ENCODE results near the gene PCED1B.
"Not testable (repeated sequence)": the region's sequence is repeated elsewhere in the genome, so short reads cannot be mapped to it uniquely, and the experiment has no call there.

PCED1B gene

GRCh38 chr12:47277972-47278448 is 198.6 kb downstream of the PCED1B start:
- H3K4me1 Mint-ChIP-seq (ENCODE audit: low read depth): peaks cover 75% of the 10 kb centered on the region
- peak overlapping the region; percentile 84 for H3K27ac Mint-ChIP-seq
- intact Hi-C loops (cut with micrococcal nuclease): loop anchor here (5.0 kb wide), 1 partner anchor 61 kb away; no protein-coding TSS in a partner anchor
- no peaks in the 10 kb centered on the region for H3K27me3 Mint-ChIP-seq
- H3K4me3 Mint-ChIP-seq: no peak overlapping the region
- H3K36me3 Mint-ChIP-seq (ENCODE audit: low read depth): no peaks in the 10 kb centered on the region
- no peaks in the 10 kb centered on the region for H3K9me3 Mint-ChIP-seq

GRCh38 chr12:47279758-47280157 is 200.3 kb downstream of the PCED1B start:
- not testable (repeated sequence) for H3K27me3 Mint-ChIP-seq; H3K9me3 Mint-ChIP-seq; H3K36me3 Mint-ChIP-seq (ENCODE audit: low read depth); H3K27ac Mint-ChIP-seq; H3K4me3 Mint-ChIP-seq
- peaks cover 62% of the 10 kb centered on the region for H3K4me1 Mint-ChIP-seq (ENCODE audit: low read depth)
- intact Hi-C loops (cut with micrococcal nuclease): loop anchor here (5.0 kb wide), 1 partner anchor 62 kb away; no protein-coding TSS in a partner anchor

DNA sequence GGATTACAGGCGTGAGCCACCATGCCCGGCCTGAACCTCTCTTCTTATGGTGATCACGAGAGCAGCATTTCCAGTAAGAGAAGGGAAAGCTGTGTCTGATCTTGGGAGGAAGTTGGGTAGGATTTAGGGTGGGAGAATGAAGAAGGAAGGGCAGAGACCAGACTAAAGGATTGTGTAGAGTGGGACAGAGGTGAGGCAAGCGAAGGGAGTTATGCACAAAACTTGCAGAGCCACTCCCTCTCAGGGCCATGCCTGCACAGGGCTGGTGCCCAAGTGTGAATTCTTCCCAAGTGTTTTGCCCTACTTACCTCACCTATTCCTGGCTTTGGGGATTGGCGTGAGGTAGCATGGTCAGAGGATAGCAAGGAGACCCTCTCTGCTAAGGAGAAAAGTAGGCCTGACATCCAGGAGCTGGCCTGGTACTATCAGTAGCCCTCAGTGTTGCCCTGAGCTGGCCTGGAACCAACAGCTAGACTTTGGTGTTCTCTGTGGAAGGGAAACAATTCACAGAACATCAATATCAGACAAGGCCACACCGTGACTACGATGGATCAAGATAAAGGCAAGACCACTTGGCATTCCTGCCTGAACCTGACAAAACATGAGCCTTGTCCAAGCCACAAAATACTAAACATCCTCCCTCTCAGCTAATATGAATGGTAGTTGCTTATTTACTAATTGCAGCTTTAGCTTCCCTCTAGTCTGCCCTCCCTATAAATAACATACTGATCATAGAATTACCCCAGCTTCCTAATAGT is 201.3 kb downstream of the PCED1B start:
- Mint-ChIP-seq H3K27me3 (no peaks in the 10 kb centered on the region), H3K9me3 (no peaks in the 10 kb centered on the region), H3K27ac (peak overlapping the region; percentile 78), H3K4me1 (ENCODE audit: low read depth) (peaks cover 62% of the 10 kb centered on the region), H3K4me3 (no peak overlapping the region), H3K36me3 (ENCODE audit: low read depth) (no peaks in the 10 kb centered on the region)
- intact Hi-C loops (cut with micrococcal nuclease): no loop called here

DNA sequence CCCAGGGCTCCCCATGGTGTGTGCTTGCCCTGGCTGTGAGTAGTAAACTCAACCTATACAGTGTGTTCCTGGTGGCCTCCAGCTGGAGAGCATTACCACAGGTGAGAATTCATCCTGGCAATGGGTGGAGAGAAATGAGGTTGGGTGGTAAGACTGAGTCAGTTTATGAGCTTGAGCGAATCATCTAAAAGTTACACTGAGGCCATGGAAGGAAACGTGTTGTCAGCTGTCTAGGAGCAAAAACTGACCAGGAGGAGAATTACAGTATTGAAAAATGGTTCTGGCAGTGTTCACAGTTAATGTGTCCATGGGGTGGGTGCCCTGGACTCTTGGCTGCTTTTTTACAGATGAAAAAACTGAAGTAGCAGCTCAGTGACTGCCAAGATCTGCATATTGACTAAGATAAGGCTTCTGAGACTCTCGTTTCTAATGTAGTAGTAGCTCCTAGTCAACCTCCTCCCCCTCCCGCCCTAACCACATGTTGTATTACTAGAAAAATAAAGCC is 202.3 kb downstream of the PCED1B start:
- Mint-ChIP-seq H3K4me3 (no peak overlapping the region), H3K36me3 (ENCODE audit: low read depth) (no peaks in the 10 kb centered on the region), H3K4me1 (ENCODE audit: low read depth) (peaks cover 54% of the 10 kb centered on the region), H3K27me3 (no peaks in the 10 kb centered on the region), H3K27ac (no peak overlapping the region), H3K9me3 (no peaks in the 10 kb centered on the region)
- intact Hi-C loops (cut with micrococcal nuclease): no loop called here

- Mint-ChIP-seq H3K4me3 (no peak overlapping the region), H3K27ac (no peak overlapping the region), H3K4me1 (ENCODE audit: low read depth) (peaks cover 50% of the 10 kb centered on the region), H3K27me3 (no peaks in the 10 kb centered on the region), H3K36me3 (ENCODE audit: low read depth) (no peaks in the 10 kb centered on the region), H3K9me3 (no peaks in the 10 kb centered on the region)
- intact Hi-C loops (cut with micrococcal nuclease): no loop called here
Measured at GRCh38 chr12:47282206-47282605, 202.8 kb downstream of the PCED1B start.

Data from dendritic cell treated with granulocyte-macrophage colony-stimulating factor and Interleukin-4, amounts not matched to agents 40 ng/mL and 50 ng/mL, for 4 days (primary cell).